ENCODE measurements around the gene HIF1A. TPM values are rescaled to one million over a fixed set of nuclear protein-coding genes. Genes with fewer than 3 reads are reported as not detected.
A peak's percentile ranks its signal among the peaks of the same experiment; 100 is the strongest.

Gene HIF1A
- total and polyA plus RNA-seq, 2 of the 13 experiments (the other 11 are each of a cell fraction or from before 2014, with no cell fraction given): 41.0 to 126 TPM

- no peak; the same call in 1 of the 2 replicates for TF ChIP-seq ZNF556 (CRISPR knock-in tag; IDR thresholded peaks at IDR 0.05; ENCODE audit: borderline replicate concordance)
- TF ChIP-seq SATB2 (CRISPR knock-in tag; IDR thresholded peaks at IDR 0.05): peak; percentile 76; the same call in 1 of the 2 replicates
- no peak for TF ChIP-seq ZNF703 (CRISPR knock-in tag; IDR thresholded peaks at IDR 0.05; ENCODE audit: borderline replicate concordance)
- peak; percentile 51 for TF ChIP-seq FOSL2 (CRISPR knock-in tag; IDR thresholded peaks at IDR 0.05)
- TF ChIP-seq PBX3 (CRISPR knock-in tag; IDR thresholded peaks at IDR 0.05; ENCODE audit: borderline replicate concordance): no peak
- no peak for TF ChIP-seq ZFP36L2 (CRISPR knock-in tag; IDR thresholded peaks at IDR 0.05)
- no peak for TF ChIP-seq ZBTB4 (CRISPR knock-in tag; IDR thresholded peaks at IDR 0.05; ENCODE audit: borderline replicate concordance)
- TF ChIP-seq ZBTB42 (CRISPR knock-in tag; IDR thresholded peaks at IDR 0.05): no peak
- no peak for TF ChIP-seq IRF1 (CRISPR knock-in tag; IDR thresholded peaks at IDR 0.05; ENCODE audit: low read depth)
- TF ChIP-seq KDM6A (CRISPR knock-in tag; IDR thresholded peaks at IDR 0.05; ENCODE audit: low read depth): no peak
- TF ChIP-seq HDAC1 (CRISPR knock-in tag; IDR thresholded peaks at IDR 0.05): peak; percentile 96
- no peak for TF ChIP-seq ZNF747 (CRISPR knock-in tag; IDR thresholded peaks at IDR 0.05; ENCODE audit: borderline replicate concordance)
- TF ChIP-seq RFXAP (CRISPR knock-in tag; IDR thresholded peaks at IDR 0.05; ENCODE audit: borderline replicate concordance): peak; percentile 87; the same call in 1 of the 2 replicates
- TF ChIP-seq JARID2 (CRISPR knock-in tag; IDR thresholded peaks at IDR 0.05; ENCODE audit: insufficient replicate concordance): no peak
- TF ChIP-seq GTF2F1 (IDR thresholded peaks at IDR 0.05; ENCODE audit: low read length): 0 out of 2 replicates have a peak, but pooled peaks have one; percentile 33
- no peak for TF ChIP-seq SRSF4 (IDR thresholded peaks at IDR 0.05; ENCODE audit: low read depth, low read length, poor library complexity, severe bottlenecking)
- no peak for TF ChIP-seq ZKSCAN5 (CRISPR knock-in tag; IDR thresholded peaks at IDR 0.05)
- TF ChIP-seq ZNF326 (CRISPR knock-in tag; IDR thresholded peaks at IDR 0.05; ENCODE audit: borderline replicate concordance): no peak
- no peak for TF ChIP-seq EED (CRISPR knock-in tag; IDR thresholded peaks at IDR 0.05)
- no peak for TF ChIP-seq CREBL2 (CRISPR knock-in tag; IDR thresholded peaks at IDR 0.05; ENCODE audit: borderline replicate concordance)
- TF ChIP-seq RELA (CRISPR knock-in tag; IDR thresholded peaks at IDR 0.05): no peak
- TF ChIP-seq ZNF138 (CRISPR knock-in tag; IDR thresholded peaks at IDR 0.05; ENCODE audit: low read depth): no peak
- 0 out of 2 replicates have a peak, but pooled peaks have one; percentile 69 for TF ChIP-seq NR0B2 (CRISPR knock-in tag; IDR thresholded peaks at IDR 0.05)
- TF ChIP-seq PHF8 (CRISPR knock-in tag; IDR thresholded peaks at IDR 0.05): peak; percentile 80
Measured at GRCh38 chr14:61694830-61695694, at the start of gene HIF1A (continued).

All from HepG2 (cell line).